ENCODE measurements around the gene ZBTB24.

Gene ZBTB24

DNA sequence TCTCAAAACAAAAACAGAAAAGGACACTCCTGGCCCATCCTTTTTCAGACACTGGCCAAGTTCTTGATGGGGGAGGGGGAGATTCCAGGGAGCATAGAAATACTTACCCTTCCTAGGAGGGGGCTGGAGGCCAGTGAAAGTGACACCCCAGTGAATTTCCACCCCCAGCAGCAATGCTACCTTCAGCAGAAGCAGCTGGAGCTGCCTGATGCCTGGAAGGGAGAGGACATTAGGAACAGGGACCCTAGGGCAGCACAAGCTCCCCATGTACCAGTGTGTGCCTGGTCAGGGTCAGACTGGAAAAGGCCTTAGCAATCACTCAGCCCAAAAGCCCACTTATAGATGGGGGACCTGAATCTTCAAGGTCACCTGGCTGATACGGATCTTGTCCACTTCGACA is 29.9 kb downstream of the ZBTB24 start:
- no peak overlapping the region for H3K4me3 ChIP-seq (ENCODE audit: control insufficient read depth, low read depth, low read length)
- TF ChIP-seq, protein P1, sequence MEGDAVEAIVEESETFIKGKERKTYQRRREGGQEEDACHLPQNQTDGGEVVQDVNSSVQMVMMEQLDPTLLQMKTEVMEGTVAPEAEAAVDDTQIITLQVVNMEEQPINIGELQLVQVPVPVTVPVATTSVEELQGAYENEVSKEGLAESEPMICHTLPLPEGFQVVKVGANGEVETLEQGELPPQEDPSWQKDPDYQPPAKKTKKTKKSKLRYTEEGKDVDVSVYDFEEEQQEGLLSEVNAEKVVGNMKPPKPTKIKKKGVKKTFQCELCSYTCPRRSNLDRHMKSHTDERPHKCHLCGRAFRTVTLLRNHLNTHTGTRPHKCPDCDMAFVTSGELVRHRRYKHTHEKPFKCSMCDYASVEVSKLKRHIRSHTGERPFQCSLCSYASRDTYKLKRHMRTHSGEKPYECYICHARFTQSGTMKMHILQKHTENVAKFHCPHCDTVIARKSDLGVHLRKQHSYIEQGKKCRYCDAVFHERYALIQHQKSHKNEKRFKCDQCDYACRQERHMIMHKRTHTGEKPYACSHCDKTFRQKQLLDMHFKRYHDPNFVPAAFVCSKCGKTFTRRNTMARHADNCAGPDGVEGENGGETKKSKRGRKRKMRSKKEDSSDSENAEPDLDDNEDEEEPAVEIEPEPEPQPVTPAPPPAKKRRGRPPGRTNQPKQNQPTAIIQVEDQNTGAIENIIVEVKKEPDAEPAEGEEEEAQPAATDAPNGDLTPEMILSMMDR (conservative IDR thresholded peaks at IDR 0.05; ENCODE audit: control insufficient read depth, insufficient read depth, low read depth, low read length), result no peak
- DNase-seq (ENCODE audit: low read depth), result no peak

DNA sequence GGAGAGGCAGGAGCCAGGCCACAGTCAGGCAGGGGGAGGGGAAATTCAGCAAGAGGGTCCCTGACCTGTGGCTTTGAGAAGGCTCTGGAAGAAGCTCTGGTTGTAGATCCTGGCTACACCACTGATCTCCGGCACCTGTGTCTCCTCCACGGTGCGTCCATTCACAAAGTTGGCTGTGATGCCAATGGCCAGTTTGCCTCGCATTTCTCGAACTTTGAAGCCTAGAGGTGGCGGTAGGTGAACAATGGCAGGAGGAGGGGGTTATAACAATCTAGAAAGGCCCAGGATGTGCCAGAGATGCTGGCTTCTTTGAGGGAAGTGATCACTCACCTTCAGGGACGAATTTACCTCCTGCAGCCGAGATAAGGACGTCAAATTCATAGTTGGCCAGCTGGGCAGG is 30.8 kb downstream of the ZBTB24 start:
- H3K4me3 ChIP-seq (ENCODE audit: control insufficient read depth, low read depth, low read length), result no peak overlapping the region

DNA sequence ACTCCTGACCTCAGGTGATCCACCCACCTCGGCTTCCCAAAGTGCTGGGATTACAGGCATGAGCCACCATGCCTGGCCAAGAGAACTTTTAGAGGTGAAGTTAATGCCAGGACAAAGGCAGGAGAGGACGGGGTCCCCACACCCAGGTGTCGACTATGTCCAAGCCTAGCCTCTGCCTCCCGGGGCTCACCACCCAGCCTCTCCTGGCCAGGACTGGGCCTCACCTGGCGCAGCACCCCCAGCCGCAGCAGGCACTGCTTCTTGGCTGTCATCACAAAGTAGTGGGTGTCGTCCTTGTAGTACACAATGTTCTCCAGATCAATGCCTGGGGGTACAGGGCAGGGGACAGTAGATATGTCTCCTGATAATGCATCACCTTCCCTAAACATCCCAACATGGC is 31.6 kb downstream of the ZBTB24 start:
- TF ChIP-seq, protein P1 (conservative IDR thresholded peaks at IDR 0.05; ENCODE audit: control insufficient read depth, insufficient read depth, low read depth, low read length), result no peak
- H3K4me3 ChIP-seq (ENCODE audit: control insufficient read depth, low read depth, low read length), result no peak overlapping the region

More for the DNA sequence above, 30.8 kb downstream of the ZBTB24 start:
- no peak for DNase-seq (ENCODE audit: low read depth)
- TF ChIP-seq, protein P1 (conservative IDR thresholded peaks at IDR 0.05; ENCODE audit: control insufficient read depth, insufficient read depth, low read depth, low read length), result no peak

GRCh38 chr6:109450801-109451200 is 32.2 kb downstream of the ZBTB24 start:
- TF ChIP-seq, protein P1 (conservative IDR thresholded peaks at IDR 0.05; ENCODE audit: control insufficient read depth, insufficient read depth, low read depth, low read length), result no peak
- H3K4me3 ChIP-seq (ENCODE audit: control insufficient read depth, low read depth, low read length), result no peak overlapping the region
- DNase-seq (ENCODE audit: low read depth), result no peak

More for the DNA sequence above, 31.6 kb downstream of the ZBTB24 start:
- DNase-seq (ENCODE audit: low read depth), result no peak

GRCh38 chr6:109449795-109450673 is 33.0 kb downstream of the ZBTB24 start:
- H3K4me3 ChIP-seq (ENCODE audit: control insufficient read depth, low read depth, low read length), result no peak overlapping the region
- no peak for DNase-seq (ENCODE audit: low read depth)
- TF ChIP-seq, protein P1 (conservative IDR thresholded peaks at IDR 0.05; ENCODE audit: control insufficient read depth, insufficient read depth, low read depth, low read length), result no peak

DNA sequence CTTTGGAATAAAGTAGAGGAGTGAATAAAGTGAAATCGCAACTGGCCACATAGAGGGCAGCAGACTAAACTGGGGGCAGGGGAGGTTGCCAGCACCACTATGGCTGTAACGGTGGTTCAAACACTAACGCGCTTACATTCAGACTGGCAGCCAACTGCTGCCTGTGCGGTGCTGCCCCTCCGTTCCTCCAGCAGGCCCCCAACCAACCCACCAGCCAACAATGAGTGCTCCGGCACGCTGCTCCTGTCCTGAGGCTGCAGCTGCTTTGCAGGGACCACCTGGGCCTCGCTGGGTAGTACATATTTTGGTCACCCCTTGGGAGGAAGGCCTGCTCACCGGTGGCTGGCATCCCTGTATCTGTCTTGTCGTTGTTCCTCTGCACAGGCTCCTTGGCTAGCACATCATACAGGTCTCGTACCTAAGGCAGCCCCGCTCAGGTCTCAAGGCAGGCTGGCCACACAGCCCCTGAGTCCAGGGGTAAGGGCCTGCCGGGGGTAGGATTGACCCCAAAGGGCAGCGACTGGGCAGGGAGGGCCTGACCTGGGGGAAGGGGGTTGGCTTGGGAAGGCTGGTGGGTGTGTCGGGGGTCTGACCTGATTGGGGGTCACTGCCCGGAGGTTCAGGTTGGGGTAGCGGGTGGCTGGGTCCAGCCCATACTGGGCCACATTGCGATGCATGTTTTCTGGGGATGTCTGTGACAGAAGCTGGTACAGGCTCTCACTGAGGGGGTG is 33.8 kb downstream of the ZBTB24 start:
- no peak overlapping the region for H3K4me3 ChIP-seq (ENCODE audit: control insufficient read depth, low read depth, low read length)
- no peak for DNase-seq (ENCODE audit: low read depth)
- TF ChIP-seq, protein P1 (conservative IDR thresholded peaks at IDR 0.05; ENCODE audit: control insufficient read depth, insufficient read depth, low read depth, low read length), result no peak

All from fibroblast of mammary gland (primary cell).